HG02938 (cell line): Measurements from ENCODE around the gene PIGU.
"Not testable (repeated sequence)": the region's sequence is repeated elsewhere in the genome, so short reads cannot be mapped to it uniquely, and the experiment has no call there.

Source experiments
- ATAC-seq: cut with Tn5 transposase; IDR thresholded peaks from one replicate; pipeline ENCODE4 v1.9.1; 2021; ENCODE audit warnings: mild to moderate bottlenecking, moderate library complexity; ENCODE audit not compliant: unreplicated experiment

The PIGU gene

GRCh38 chr20:34663213-34663943 is 13.5 kb downstream of the PIGU start:
- no peak for ATAC-seq

GRCh38 chr20:34661811-34662210 is 15.1 kb downstream of the PIGU start:
- not testable (repeated sequence) for ATAC-seq

- not testable (repeated sequence) for ATAC-seq
These were observed 18.2 kb downstream of the PIGU start for GRCh38 chr20:34658654-34659053.

GRCh38 chr20:34654207-34654744 is 22.6 kb downstream of the PIGU start:
- no peak for ATAC-seq

GRCh38 chr20:34651200-34651599 is 25.7 kb downstream of the PIGU start:
- no peak for ATAC-seq

GRCh38 chr20:34647737-34648136 is 29.2 kb downstream of the PIGU start:
- no peak for ATAC-seq

GRCh38 chr20:34644951-34645350 is 31.9 kb downstream of the PIGU start:
- no peak for ATAC-seq

- ATAC-seq, result no peak
These were observed 32.5 kb downstream of the PIGU start for GRCh38 chr20:34644345-34644744.

GRCh38 chr20:34643928-34644327 is 33.0 kb downstream of the PIGU start:
- no peak for ATAC-seq

- ATAC-seq, result no peak
These were observed 34.9 kb downstream of the PIGU start for GRCh38 chr20:34642009-34642408.

- no peak for ATAC-seq
These were observed 37.1 kb downstream of the PIGU start for GRCh38 chr20:34639755-34640222.

GRCh38 chr20:34638532-34638931 is 38.4 kb downstream of the PIGU start:
- no peak for ATAC-seq

GRCh38 chr20:34638039-34638292 is 38.9 kb downstream of the PIGU start:
- ATAC-seq, result no peak

- no peak for ATAC-seq
These were observed 39.5 kb downstream of the PIGU start for GRCh38 chr20:34637245-34638038.

GRCh38 chr20:34636648-34637047 is 40.2 kb downstream of the PIGU start:
- ATAC-seq, result no peak

GRCh38 chr20:34634392-34634791 is 42.5 kb downstream of the PIGU start:
- no peak for ATAC-seq

GRCh38 chr20:34632870-34633452 is 43.9 kb downstream of the PIGU start:
- ATAC-seq, result no peak

- ATAC-seq, result no peak
These were observed 47.0 kb downstream of the PIGU start for GRCh38 chr20:34629904-34630303.

GRCh38 chr20:34629342-34629741 is 47.5 kb downstream of the PIGU start:
- no peak for ATAC-seq

- ATAC-seq, result no peak
These were observed 48.9 kb downstream of the PIGU start for GRCh38 chr20:34628026-34628425.

GRCh38 chr20:34627458-34627857 is 49.4 kb downstream of the PIGU start:
- ATAC-seq, result no peak

GRCh38 chr20:34626992-34627391 is 49.9 kb downstream of the PIGU start:
- ATAC-seq, result no peak
